Hepatic stellate cell (primary cell): ENCODE data around the gene DIP2C.
"Not testable (repeated sequence)": the region's sequence is repeated elsewhere in the genome, so short reads cannot be mapped to it uniquely, and the experiment has no call there.

ENCODE experiments used
- DNase-seq: peaks from one replicate; pipeline ENCODE4 v3.0.0; 2011; ENCODE audit warnings: low spot score

The DIP2C gene

DNA sequence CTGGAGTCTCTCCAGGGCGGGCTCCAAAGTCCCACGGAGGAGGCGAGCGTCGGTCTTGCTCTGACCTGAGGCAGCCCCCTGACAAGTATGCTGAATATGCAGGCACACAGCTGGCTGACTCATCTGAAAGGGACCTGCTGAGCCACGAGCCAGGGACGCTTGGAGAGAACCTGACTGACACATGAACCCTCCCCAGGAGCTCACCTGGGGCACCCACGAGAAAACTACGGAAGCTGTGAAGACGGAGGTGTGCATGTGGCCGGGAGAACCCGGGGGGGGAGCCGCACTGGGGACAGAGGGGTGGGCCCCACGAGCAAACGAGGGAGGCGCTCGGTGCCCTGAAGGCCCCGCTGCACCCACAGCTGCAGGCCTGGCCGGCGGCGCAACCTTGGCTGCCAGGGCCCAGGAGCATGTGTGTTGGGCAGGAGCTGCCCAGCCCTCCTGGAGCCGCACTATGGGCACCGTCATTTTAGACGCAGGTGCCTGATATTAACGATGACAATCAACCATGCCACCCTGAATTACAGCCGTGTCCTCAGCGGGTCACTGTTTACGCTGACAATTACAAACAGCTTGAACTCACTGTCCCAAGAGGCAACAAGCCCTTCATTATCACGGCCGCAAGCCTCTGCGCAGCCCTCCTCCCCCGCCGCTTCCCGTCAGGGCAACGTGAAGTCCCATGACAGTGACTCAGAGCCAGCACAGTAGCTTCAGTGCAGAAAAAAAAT lies 64.7 kb downstream of the DIP2C start:
- DNase-seq = peak; percentile 89

DNA sequence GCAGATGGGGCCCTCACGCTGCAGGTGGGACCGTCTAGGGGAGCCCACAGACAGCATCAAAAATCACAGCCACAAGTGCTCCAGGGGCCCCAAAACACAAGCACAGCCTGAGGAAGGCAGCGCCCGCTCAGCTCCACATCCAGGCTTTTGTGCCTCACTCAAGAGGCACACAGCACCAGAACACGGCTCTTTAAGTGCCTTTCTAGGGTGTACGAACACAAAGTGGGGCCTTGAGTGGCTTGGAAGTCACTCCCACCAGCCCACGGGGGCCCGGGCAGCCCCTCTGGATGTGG lies 65.2 kb downstream of the DIP2C start:
- DNase-seq = no peak

DNA sequence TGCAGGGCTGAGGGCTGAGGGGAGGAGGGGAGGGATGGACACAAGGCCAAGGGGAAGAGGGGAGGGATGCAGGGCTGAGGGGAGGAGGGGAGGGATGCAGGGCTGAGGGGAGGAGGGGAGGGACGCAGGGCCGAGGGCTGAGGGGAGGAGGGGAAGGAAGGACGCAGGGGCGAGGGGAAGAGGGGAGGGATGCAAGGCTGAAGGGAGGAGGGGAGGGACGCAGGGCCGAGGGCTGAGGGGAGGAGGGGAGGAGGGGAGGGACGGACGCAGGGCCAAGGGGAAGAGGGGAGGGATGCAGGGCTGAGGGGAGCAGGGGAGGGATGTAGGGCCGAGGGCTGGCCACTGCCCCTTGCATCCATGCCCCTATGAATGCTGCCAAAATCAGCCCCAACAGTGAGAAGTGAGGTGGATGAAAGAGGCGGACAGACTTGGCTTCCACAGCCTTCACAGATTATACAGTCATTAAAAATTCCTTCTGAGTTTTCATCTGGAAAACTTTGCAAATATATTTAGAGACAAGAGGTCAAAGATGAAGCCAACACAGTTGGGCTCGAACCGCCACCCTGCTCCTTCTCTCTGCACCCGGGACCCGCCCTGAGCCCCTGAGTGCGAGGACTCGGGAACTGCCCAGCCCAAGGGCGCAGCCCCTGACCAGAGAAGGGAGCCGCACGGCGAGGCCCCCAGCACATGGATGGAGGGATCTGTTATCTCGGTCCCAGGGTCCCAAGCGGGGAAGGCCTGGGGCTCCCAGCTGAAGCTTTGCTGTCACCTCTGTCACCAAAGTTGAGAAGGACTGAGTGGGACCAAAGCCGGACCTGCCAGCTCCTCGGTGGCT lies 65.8 kb downstream of the DIP2C start:
- no peak for DNase-seq

DNA sequence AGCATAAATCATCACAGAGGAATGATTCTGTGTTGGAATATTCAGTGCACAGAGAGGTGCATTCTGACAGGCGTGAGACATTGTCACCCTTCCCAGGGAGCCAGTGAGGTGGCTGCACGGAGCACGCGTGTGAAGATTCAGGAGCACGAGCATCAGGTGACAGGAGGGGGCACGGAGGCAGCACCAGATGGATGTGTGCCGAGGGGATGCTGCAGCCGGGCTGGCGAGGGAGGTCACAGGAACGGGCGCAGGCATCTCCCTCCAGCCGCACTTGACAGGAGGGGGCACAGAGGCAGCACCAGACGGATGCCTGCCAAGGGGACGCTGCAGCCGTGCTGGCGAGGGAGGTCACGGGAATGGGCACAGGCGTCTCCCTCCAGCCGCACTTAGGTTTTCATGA lies 66.5 kb downstream of the DIP2C start:
- DNase-seq = no peak

DNA sequence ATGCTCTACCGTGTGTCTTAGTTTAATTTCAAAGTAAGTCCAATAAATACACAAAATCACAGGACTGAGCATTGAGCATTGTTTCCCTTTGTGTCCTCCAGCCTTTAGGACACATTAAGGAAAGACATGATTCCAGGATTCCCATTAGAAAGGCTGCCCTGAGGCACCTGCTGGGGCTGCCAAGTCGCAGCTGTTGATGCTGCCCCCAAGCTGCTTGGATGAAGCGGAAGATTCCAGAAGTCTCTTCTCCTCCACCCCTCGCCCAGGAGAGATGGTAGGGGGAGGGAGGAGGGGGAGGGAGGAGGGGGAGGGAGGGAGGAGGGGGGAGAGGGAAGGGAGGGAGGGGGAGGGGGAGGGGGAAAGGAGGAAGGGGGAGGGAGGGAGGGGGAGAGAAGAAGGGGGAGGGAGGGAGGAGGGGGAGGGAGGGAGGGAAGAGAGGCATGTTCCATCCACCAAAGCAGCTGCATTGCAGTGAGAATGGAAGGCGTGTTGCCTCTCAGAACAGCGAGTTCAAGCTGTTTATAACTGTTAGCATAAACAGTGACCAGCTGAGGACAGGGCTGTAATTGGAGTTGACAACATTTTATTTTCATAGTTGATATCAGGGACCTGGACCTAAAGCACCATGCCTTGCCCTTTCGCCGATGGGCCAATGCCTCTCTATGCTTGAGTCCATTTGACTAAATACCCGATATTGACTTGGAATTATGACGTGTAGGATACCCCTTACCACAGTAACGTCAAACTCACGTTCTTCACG lies 67.3 kb downstream of the DIP2C start:
- DNase-seq = no peak

DNA sequence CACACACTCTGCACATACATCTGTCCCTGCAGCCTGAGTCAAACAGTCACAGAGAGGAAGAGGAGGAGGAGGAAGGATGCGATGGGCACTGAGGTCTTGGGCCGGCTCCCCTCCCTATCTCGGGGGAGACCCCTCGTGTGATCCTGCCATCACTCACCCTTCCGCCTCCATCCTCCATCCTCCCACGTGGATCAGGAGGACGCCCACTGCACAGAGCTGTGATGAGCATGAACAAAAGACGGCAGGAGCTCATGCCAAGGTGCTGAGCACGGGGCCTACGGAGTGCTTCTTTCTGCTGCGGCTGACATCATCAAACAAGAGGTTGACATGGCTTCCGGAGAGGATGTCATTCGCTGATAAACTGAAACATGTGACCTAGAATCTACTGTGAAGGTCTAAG lies 68.0 kb downstream of the DIP2C start:
- no peak for DNase-seq

DNA sequence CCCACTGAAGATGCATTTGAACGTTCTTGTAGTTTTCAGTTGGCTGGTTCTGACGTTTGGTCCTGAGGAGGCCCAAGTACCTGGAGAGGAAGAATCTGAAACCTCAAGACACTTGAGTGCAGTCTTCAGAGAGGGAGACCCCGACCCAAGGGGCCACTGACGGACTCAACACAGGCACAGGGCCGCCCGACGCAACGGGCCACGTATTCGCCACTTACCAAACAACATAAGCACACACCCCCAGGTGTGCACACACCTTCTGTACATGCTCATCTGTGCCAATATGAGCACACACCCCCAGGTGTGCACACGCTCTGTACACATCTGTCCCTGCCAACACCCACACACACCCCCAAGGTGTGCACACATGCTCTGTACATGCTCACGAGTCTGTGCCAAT lies 68.5 kb downstream of the DIP2C start:
- DNase-seq = no peak

DNA sequence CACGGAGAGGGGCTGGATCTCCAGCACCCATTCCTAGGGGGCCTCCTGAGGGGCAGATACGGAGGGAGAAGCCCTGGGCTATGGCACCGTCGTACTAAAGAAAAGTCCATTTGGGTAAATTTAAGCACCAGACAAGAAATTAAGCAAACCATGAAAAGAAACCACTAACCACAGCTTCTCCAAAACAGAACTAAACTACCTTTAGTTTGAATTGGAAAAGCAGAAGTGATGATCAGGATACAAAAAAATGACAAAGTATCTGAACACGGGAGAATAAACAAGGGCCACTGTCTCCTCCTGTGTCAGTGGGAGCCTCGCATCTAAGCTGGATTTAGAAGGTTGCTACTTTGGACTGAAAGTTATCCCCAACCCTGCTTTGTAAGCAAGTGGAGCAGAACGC lies 69.1 kb downstream of the DIP2C start:
- no peak for DNase-seq

DNA sequence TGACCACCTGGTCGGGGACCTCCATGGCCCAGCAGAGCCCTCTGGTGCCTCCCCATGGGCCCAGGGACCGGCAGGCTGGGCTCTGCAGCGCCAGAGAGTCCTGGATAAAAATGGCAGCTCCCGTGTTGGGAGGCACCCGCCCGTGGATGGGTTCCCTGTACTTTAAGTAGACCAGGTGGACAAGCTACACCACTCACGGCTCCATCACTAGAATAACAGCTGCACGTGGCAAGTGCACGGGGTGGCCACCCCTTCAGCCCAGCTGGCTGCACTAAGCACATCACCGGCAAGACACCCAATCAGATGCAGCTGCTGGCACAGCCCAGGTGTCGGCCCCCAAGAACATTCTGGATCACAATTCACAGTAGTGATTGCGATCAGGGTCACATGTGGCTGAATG lies 69.8 kb downstream of the DIP2C start:
- no peak for DNase-seq

DNA sequence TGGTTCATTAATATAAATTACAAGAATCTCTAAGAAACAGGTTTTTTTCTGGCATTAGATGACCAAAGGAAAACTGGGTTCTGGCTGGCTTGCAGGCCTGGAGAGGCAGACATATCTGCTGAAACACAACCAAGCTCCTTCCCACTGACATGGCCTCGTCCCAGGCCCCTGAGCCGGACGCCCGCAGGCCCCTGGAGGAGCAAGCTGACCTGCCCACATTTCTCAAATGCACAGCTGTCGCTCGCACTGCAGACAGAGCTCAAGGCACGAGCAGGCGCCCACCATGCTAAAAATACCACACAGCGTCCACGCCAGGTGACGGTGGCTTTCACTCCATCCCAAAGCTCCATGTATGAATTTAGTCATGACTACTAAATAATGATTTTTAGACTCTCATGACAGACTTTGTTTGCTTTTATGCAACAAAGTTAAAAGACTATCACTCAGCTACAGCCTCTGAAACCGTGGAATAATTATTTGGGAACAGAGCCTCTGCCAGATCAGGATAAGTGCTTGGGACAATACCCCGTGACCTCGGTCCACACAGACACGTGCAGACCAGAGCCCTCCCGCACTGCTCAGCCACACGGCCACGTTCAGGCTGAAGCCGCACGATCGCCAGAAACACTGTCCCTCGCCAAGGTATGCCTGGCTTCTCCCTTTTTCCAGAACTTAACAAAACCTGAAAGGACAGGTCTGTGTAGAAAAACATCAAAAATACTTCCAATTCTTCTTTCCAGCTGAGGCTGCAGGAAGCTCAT lies 71.1 kb downstream of the DIP2C start:
- no peak for DNase-seq

DNA sequence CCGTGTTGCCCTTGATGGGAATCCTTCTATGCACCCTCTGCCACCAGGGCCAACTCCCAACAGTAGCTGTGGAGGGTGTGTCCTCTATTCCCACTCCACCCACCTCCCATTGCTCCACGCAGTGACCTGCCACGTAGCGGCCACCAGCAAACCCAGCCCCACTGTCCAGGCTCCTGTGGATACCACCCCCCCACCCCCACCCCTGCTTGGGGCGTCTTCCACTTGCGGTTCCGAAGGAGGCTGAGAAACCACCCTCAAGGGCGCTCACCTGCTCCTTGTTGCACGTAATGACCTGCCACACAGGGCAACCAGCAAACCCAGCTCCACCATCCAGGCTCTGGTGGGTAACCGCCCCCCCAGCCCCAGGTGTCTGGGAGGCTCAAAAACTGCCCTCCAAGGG lies 72.0 kb downstream of the DIP2C start:
- no peak for DNase-seq

DNA sequence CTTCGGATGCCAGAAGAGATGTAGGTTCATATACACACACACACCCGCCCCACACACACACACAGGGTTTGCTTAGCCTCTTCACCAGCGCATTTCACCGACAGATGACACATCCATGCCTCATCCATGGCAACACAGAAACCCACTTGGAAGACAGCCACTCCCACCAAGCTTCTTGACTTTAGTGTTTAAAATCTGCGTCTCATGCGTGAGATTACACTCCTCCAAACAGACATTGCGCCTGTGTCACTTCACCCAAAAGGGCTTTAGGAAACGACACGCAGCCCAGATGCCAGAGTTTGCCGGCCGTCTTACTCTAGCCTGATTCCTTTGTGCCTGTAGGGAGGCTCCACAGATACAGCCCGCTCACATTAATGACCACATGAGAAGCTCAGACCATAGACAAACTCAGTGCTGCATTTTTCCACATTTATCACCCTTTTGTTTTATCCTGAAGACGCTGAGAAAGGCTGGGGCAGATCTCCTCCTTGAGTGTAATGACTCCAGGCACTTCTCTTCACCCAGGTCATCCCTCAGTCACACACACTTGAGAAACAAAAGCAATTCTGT lies 73.8 kb downstream of the DIP2C start:
- DNase-seq = no peak

DNA sequence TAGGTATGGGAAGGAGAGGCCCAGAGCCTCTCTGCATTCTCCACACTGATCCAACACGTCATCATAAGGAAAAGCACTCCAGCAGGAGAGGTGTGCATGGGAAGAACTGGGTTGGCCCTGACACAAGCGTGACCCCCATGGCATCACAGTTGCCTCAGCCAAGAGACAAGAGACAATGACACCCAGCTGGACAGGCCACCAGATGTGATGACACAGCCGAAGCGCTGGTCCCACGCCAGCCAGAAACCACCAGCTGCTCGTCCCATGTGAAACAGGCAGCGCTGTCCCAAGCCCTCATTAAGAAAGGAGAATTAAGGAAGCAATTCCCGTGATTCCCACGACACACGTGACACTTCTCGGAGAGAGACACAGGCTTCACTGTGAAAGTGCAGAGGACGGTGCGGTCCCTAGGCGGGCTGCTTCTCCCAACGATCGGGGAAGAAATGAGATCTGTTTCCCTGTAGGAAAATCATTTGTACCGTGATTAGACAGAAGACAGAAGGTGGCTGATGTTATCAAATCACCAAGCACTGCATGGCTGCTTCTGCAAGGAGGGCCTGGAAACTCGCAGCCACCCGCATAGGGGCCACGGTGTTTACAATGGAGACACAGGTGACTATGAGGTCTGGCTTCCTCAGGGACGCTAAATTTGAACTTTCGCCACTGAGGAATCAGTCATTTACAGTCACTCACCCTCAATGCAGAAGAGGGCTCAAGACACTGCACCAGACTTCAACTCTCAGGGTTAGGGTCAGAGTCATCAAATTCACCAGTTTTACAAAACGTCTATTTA lies 74.5 kb downstream of the DIP2C start:
- DNase-seq = no peak

DNA sequence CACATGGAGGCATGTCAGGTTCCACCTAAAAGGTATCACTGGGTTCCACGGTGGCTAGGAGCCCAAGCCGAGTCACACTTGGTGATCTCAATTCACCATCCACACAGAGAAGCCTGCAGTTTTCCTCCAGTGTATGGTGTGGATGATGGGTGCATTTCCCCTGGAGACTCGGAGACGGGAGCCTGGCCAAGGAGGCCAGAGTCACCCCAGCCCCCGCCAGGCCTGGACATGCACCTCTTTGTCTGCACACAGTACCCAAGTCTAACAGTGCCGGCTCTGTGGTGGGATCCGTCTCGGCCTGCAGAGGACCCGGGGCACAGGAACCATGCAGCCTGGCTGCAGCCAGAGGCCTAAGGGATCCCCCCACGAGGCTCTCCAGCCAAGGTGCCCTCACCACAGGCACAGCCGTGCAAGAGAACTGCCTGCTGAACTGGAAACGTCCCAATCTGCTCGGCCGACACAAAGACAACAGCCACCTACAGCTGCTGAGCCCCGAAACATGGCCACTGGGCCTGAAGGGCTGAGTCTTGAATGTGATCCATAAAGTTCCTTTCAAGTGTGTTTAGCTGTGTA lies 75.2 kb downstream of the DIP2C start:
- DNase-seq = no peak

DNA sequence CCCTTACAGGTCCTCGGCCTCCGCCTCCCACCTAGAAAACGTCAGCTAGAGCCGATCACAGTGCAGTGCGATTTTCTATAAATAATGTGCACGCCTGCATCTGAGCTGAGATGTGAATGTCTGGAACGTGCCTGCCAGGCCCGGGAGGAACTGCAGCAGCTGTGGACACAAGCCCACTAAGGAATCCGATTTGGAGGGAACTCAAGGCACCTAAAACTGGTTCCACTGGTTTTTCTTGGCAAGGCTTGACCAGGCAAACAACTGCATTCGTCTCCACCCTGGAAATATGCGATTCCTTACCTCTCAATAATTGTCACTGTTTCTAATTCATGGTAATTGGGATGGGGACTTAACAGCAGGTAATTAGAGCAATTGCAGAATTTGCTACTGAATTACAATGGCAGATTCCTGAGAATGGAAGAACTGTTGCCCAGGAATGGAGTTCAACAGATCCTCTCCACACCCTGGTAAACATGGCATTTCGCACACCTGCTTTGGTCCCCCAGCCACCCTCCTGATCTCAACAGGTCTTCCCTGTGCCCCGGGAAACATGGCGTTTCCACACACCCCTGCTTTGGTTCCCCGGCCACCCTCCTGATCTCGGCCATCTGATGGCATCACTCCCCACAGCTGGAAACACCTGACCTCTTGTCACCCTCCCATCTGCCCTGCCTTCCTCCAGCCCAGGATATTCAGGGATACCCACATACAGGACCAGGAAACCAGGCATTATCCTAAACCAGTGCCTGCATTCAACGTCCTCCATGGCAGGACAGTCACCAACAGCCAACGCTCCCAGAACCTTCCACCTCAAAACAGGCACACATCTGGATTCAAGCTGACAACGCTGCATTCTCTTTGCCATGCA lies 76.0 kb downstream of the DIP2C start:
- no peak for DNase-seq

DNA sequence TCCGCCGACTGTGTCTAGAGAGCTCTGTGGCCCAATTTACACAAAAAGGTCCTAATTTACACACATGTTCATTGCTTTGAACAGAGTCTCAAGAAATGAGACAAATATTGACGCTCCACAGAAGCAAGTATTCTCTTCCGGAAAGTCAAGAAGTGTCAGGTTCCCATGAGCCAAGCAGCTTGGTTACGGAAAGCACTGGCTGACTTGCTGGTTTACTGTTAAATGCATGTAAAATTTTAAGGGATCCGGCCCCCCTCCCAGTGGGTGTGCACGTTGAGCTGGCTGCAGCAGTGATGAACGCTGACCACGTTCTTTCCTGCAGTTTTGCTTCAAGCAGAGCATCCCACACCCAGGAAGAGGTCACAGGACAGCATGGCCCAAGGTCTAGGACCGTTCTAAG lies 76.8 kb downstream of the DIP2C start:
- no peak for DNase-seq

DNA sequence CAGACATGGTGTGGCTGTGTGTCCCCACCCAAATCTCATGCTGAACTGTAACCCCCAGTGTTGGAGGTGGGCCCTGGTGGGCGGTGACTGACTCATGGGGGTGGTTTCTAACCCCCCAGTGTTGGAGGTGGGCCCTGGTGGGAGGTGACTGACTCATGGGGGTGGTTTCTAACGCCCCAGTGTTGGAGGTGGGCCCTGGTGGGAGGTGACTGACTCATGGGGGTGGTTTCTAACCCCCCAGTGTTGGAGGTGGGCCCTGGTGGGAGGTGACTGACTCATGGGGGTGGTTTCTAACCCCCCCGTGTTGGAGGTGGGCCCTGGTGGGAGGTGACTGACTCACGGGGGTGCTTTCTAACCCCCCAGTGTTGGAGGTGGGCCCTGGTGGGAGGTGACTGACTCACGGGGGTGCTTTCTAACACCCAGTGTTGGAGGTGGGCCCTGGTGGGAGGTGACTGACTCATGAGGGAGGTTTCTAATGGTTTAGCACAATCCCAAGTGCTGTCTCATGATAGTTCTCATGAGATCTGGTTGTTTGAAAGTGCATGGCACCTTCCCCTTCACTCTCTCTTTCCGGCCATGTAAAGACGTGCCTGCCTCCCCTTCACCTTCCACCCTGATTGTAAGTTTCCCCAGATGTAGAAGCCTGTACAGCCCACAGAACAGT lies 78.7 kb downstream of the DIP2C start:
- not testable (repeated sequence) for DNase-seq

DNA sequence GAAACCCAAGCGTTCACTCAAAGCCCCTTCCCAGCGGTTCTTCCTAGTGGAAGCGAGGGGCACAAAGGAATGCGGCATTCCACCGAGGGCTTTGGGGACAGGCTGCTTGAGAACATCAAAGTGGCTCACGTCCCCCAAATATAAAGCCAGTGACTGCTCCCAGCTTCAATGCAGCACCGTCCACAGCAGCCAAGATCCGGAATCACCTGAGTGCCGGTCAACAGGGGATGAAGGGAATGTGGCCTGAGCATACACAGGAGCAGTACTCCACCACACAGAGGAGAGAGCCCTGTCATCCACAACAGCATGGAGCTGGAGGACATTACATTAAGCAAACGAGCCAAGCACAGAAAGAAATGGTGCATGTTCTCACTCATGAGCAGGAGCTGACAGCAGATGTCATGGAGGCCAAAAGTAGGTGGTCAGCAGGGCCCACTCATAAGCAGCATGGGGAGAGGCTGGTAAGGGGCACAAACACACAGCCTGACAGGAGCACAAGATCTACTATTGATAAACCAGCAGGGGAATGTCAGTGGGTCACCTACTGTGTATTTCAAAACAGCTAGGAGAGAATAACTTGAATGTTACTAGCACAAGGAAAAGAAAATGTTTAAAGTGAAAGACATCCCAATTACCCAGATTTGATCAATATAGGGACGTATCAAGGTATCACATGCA lies 79.5 kb downstream of the DIP2C start:
- no peak for DNase-seq

DNA sequence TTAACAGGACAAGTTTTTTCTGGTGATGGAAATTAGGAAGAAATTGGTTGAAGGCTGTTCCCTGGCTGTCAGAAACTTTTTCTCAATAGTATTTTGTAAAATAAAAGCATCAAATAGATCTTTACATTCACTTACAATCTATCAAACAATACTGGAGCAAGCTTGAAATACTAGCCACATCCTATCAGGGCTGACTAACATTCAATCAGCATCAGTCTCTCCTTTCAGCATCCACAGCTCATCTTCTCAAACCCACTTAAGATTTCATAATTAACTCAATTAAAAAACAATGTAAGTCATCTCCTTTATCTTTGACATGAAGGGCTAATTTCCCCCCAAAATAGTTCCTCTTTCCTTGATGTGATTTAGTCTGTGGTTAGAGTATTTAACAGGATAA lies 80.2 kb downstream of the DIP2C start:
- no peak for DNase-seq
